ENCODE results near the gene RLN3. TPM values are rescaled to one million over a fixed set of nuclear protein-coding genes. Genes with fewer than 3 reads are reported as not detected.

RLN3 gene
- polyA plus RNA-seq, 1 of the 3 experiments (the other 2 are of a cell fraction) = not detected

GRCh38 chr19:14015524-14016035, 12.4 kb upstream of the RLN3 start:
- H2AFZ ChIP-seq (ENCODE audit: low read depth) = no peak overlapping the region
- no peak overlapping the region for H3K9ac ChIP-seq
- 91% methylated on average over 8 of the region's 8 CpGs for WGBS (ENCODE audit: low lambda C conversion rate)
- no peaks in the 10 kb centered on the region for H3K27me3 ChIP-seq (ENCODE audit: insufficient read depth)
- H3K4me2 ChIP-seq = no peak overlapping the region
- H3K36me3 ChIP-seq (replicated peaks in 1 of 2; ENCODE audit: control insufficient read depth in 1 of 2, insufficient read depth in 2 of 2, low read length in 1 of 2) = no peaks in the 10 kb centered on the region
- no peaks in the 10 kb centered on the region for H3K79me2 ChIP-seq (ENCODE audit: insufficient read depth)
- H3K9me2 ChIP-seq = no peaks in the 10 kb centered on the region
- DNase-seq = no peak
- POLR2A ChIA-PET = no interaction called here
- H3K9me3 ChIP-seq = no peaks in the 10 kb centered on the region
- H3K4me1 ChIP-seq (ENCODE audit: control insufficient read depth in 1 of 2, insufficient read depth in 2 of 2, low read depth in 1 of 2, low read length in 1 of 2) = no peaks in the 10 kb centered on the region
- H3F3A ChIP-seq (replicated peaks; ENCODE audit: insufficient read depth) = peaks cover 4% of the 10 kb centered on the region
- no peaks in the 10 kb centered on the region for H4K20me1 ChIP-seq (ENCODE audit: insufficient read depth)
- no peak overlapping the region for H3K27ac ChIP-seq (ENCODE audit: low read depth in 2 of 2, low read length in 1 of 2)
- CTCF ChIA-PET = no interaction called here
- no peak overlapping the region for H3K4me3 ChIP-seq (ENCODE audit: low read depth in 2 of 2, low read length in 1 of 2)
- TF ChIP-seq YY1 (IDR thresholded peaks at IDR 0.05; ENCODE audit: low read depth) = no peak
- TF ChIP-seq FOSL2 (IDR thresholded peaks at IDR 0.05; ENCODE audit: borderline replicate concordance, low read depth) = no peak
- no peak for TF ChIP-seq SMC3 (IDR thresholded peaks at IDR 0.05; ENCODE audit: low read depth, low read length)
- TF ChIP-seq TAF1 (IDR thresholded peaks at IDR 0.05; ENCODE audit: borderline replicate concordance, low read depth, low read length) = no peak
- TF ChIP-seq EP300 (IDR thresholded peaks at IDR 0.05; ENCODE audit: borderline replicate concordance in 1 of 2, low read depth in 1 of 2, low read length in 1 of 2) = no peak
- TF ChIP-seq RAD21 (IDR thresholded peaks at IDR 0.05; ENCODE audit: low read length) = no peak
- TF ChIP-seq, protein P1, sequence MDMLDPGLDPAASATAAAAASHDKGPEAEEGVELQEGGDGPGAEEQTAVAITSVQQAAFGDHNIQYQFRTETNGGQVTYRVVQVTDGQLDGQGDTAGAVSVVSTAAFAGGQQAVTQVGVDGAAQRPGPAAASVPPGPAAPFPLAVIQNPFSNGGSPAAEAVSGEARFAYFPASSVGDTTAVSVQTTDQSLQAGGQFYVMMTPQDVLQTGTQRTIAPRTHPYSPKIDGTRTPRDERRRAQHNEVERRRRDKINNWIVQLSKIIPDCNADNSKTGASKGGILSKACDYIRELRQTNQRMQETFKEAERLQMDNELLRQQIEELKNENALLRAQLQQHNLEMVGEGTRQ (IDR thresholded peaks at IDR 0.05; ENCODE audit: borderline replicate concordance, low read depth, low read length) = no peak
- TF ChIP-seq, protein P2, sequence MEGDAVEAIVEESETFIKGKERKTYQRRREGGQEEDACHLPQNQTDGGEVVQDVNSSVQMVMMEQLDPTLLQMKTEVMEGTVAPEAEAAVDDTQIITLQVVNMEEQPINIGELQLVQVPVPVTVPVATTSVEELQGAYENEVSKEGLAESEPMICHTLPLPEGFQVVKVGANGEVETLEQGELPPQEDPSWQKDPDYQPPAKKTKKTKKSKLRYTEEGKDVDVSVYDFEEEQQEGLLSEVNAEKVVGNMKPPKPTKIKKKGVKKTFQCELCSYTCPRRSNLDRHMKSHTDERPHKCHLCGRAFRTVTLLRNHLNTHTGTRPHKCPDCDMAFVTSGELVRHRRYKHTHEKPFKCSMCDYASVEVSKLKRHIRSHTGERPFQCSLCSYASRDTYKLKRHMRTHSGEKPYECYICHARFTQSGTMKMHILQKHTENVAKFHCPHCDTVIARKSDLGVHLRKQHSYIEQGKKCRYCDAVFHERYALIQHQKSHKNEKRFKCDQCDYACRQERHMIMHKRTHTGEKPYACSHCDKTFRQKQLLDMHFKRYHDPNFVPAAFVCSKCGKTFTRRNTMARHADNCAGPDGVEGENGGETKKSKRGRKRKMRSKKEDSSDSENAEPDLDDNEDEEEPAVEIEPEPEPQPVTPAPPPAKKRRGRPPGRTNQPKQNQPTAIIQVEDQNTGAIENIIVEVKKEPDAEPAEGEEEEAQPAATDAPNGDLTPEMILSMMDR (IDR thresholded peaks at IDR 0.05) = no peak
- TF ChIP-seq MEF2A (IDR thresholded peaks at IDR 0.05; ENCODE audit: borderline replicate concordance, low read depth) = no peak
- no peak for TF ChIP-seq JUND (IDR thresholded peaks at IDR 0.05)
- no peak for TF ChIP-seq GABPA (IDR thresholded peaks at IDR 0.05; ENCODE audit: low read depth)
- TF ChIP-seq, protein P3, sequence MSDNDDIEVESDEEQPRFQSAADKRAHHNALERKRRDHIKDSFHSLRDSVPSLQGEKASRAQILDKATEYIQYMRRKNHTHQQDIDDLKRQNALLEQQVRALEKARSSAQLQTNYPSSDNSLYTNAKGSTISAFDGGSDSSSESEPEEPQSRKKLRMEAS (IDR thresholded peaks at IDR 0.05; ENCODE audit: low read depth) = no peak
- TF ChIP-seq RXRA (IDR thresholded peaks at IDR 0.05; ENCODE audit: borderline replicate concordance, low read depth) = no peak
- no peak for TF ChIP-seq RCOR1 (IDR thresholded peaks at IDR 0.05; ENCODE audit: low read length)

GRCh38 chr19:14019100-14019499, 8.8 kb upstream of the RLN3 start:
- Histone ChIP-seq H3K9ac (no peak overlapping the region), H3K27ac (ENCODE audit: low read depth in 2 of 2, low read length in 1 of 2) (no peak overlapping the region), H4K20me1 (ENCODE audit: insufficient read depth) (no peaks in the 10 kb centered on the region), H2AFZ (ENCODE audit: low read depth) (no peak overlapping the region), H3K36me3 (replicated peaks in 1 of 2; ENCODE audit: control insufficient read depth in 1 of 2, insufficient read depth in 2 of 2, low read length in 1 of 2) (no peaks in the 10 kb centered on the region), H3K4me1 (ENCODE audit: control insufficient read depth in 1 of 2, insufficient read depth in 2 of 2, low read depth in 1 of 2, low read length in 1 of 2) (peaks cover 0 to 4% of the 10 kb centered on the region in 2 experiments; a peak in 2 of 4 replicates), H3K4me3 (ENCODE audit: low read depth in 2 of 2, low read length in 1 of 2) (no peak overlapping the region), H3F3A (replicated peaks; ENCODE audit: insufficient read depth) (peaks cover 17% of the 10 kb centered on the region), H3K4me2 (no peak overlapping the region), H3K9me3 (no peaks in the 10 kb centered on the region), H3K79me2 (ENCODE audit: insufficient read depth) (no peaks in the 10 kb centered on the region), H3K27me3 (ENCODE audit: insufficient read depth) (no peaks in the 10 kb centered on the region), H3K9me2 (no peaks in the 10 kb centered on the region)
- ChIA-PET CTCF (interaction anchor here (1.3 to 4.7 kb wide), 3 partner anchors 9 to 24 kb away, joined by 4 to 25 read pairs (median 9); partner anchors contain the start of gene IL27RA), POLR2A (interaction anchor here (0.7 to 1.0 kb wide), 3 partner anchors 12 to 48 kb away, joined by 3 to 5 read pairs (median 4); partner anchors contain the start of genes IL27RA and RFX1)
- DNase-seq = no peak
- WGBS (ENCODE audit: low lambda C conversion rate) = 88% methylated on average over 6 of the region's 6 CpGs
- no peak for TF ChIP-seq SMC3 (IDR thresholded peaks at IDR 0.05; ENCODE audit: low read depth, low read length)
- TF ChIP-seq, protein P3 (IDR thresholded peaks at IDR 0.05; ENCODE audit: low read depth) = no peak
- no peak for TF ChIP-seq MEF2A (IDR thresholded peaks at IDR 0.05; ENCODE audit: borderline replicate concordance, low read depth)
- no peak for TF ChIP-seq EZH2phosphoT487 (IDR thresholded peaks at IDR 0.05; ENCODE audit: borderline replicate concordance, low read depth)
- TF ChIP-seq CHD2 (IDR thresholded peaks at IDR 0.05; ENCODE audit: low read length, partially characterized antibody) = no peak
- no peak for TF ChIP-seq MXI1 (IDR thresholded peaks at IDR 0.05; ENCODE audit: low read depth, low read length)
- TF ChIP-seq, protein P2 (IDR thresholded peaks at IDR 0.05) = no peak
- TF ChIP-seq, protein P4, sequence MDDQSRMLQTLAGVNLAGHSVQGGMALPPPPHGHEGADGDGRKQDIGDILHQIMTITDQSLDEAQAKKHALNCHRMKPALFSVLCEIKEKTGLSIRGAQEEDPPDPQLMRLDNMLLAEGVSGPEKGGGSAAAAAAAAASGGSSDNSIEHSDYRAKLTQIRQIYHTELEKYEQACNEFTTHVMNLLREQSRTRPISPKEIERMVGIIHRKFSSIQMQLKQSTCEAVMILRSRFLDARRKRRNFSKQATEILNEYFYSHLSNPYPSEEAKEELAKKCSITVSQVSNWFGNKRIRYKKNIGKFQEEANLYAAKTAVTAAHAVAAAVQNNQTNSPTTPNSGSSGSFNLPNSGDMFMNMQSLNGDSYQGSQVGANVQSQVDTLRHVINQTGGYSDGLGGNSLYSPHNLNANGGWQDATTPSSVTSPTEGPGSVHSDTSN (IDR thresholded peaks at IDR 0.05) = no peak
- no peak for TF ChIP-seq FOXJ3 (CRISPR knock-in tag; IDR thresholded peaks at IDR 0.05)
- TF ChIP-seq NFIC (IDR thresholded peaks at IDR 0.05; ENCODE audit: borderline replicate concordance) = no peak
- TF ChIP-seq YY1 (IDR thresholded peaks at IDR 0.05; ENCODE audit: low read depth) = no peak
- no peak for TF ChIP-seq GATA2 (CRISPR knock-in tag; IDR thresholded peaks at IDR 0.05)
